ENCODE measurements around the gene OTUB2.

- TF ChIP-seq POLR2AphosphoS5 (IDR thresholded peaks at IDR 0.05; ENCODE audit: insufficient read depth, low read depth, low read length) = no peak
- no peak for TF ChIP-seq CTCF (IDR thresholded peaks at IDR 0.05; ENCODE audit: extremely low read depth in 1 of 2, insufficient read depth in 1 of 2, low read depth in 1 of 2, low read length in 2 of 2)
- no peak for TF ChIP-seq EZH2 (IDR thresholded peaks at IDR 0.05; ENCODE audit: borderline replicate concordance, low read depth, low read length, severe bottlenecking)
- TF ChIP-seq MAX (IDR thresholded peaks at IDR 0.05; ENCODE audit: insufficient read depth, insufficient read length) = no peak
- no peak for TF ChIP-seq POLR2A (IDR thresholded peaks at IDR 0.05; ENCODE audit: low read depth, low read length)
- no peak for TF ChIP-seq JUN (IDR thresholded peaks at IDR 0.05; ENCODE audit: borderline replicate concordance, insufficient read depth, insufficient read length, low read depth)
- no peak for TF ChIP-seq FOS (IDR thresholded peaks at IDR 0.05; ENCODE audit: borderline replicate concordance, insufficient read depth, low read length)
Observed at GRCh38 chr14:94028450-94028826, 2.3 kb downstream of the OTUB2 start.
